ENCODE results near the gene ACAD9.
"Not testable (repeated sequence)": the region's sequence is repeated elsewhere in the genome, so short reads cannot be mapped to it uniquely, and the experiment has no call there.

Gene ACAD9

GRCh38 chr3:128903501-128903900 is 24.1 kb downstream of the ACAD9 start:
- DNase-seq = no peak

GRCh38 chr3:128906031-128906803 is 26.8 kb downstream of the ACAD9 start:
- no peak for DNase-seq

- no peak for DNase-seq
Measured at GRCh38 chr3:128906804-128907525, 27.5 kb downstream of the ACAD9 start.

GRCh38 chr3:128907706-128908445 is 28.5 kb downstream of the ACAD9 start:
- no peak for DNase-seq

GRCh38 chr3:128908951-128909350 is 29.5 kb downstream of the ACAD9 start:
- no peak for DNase-seq

- DNase-seq = no peak
Measured at GRCh38 chr3:128910006-128910405, 30.6 kb downstream of the ACAD9 start.

- no peak for DNase-seq
Measured at GRCh38 chr3:128911911-128912310, 32.5 kb downstream of the ACAD9 start.

GRCh38 chr3:128914966-128915645 is 35.7 kb downstream of the ACAD9 start:
- no peak for DNase-seq

- DNase-seq = no peak
Measured at GRCh38 chr3:128917291-128917690, 37.9 kb downstream of the ACAD9 start.

GRCh38 chr3:128919988-128920387 is 40.6 kb downstream of the ACAD9 start:
- no peak for DNase-seq

- DNase-seq = peak; percentile 49
Measured at GRCh38 chr3:128922804-128923459, 43.5 kb downstream of the ACAD9 start.

- DNase-seq = no peak
Measured at GRCh38 chr3:128923576-128923975, 44.2 kb downstream of the ACAD9 start.

GRCh38 chr3:128923986-128924385 is 44.6 kb downstream of the ACAD9 start:
- DNase-seq = not testable (repeated sequence)

- no peak for DNase-seq
Measured at GRCh38 chr3:128929364-128929763, 49.9 kb downstream of the ACAD9 start.

- DNase-seq = no peak
Measured at GRCh38 chr3:128931046-128931445, 51.6 kb downstream of the ACAD9 start.

GRCh38 chr3:128932516-128933212 is 53.2 kb downstream of the ACAD9 start:
- no peak for DNase-seq

- no peak for DNase-seq
Measured at GRCh38 chr3:128933213-128933921, 53.9 kb downstream of the ACAD9 start.

- no peak for DNase-seq
Measured at GRCh38 chr3:128933922-128934253, 54.5 kb downstream of the ACAD9 start.

- DNase-seq = no peak
Measured at GRCh38 chr3:128935922-128936321, 56.5 kb downstream of the ACAD9 start.

- no peak for DNase-seq
Measured at GRCh38 chr3:128936341-128936740, 56.9 kb downstream of the ACAD9 start.

GRCh38 chr3:128940252-128940651 is 60.8 kb downstream of the ACAD9 start:
- DNase-seq = no peak

Measured in activated naive CD4-positive, alpha-beta T cell treated with Interleukin-2 at 50 U/mL for 16 hours (primary cell).